Thoracic aorta (tissue), 2 donors: ENCODE measurements around the gene ARG1. TPM values are rescaled to one million over a fixed set of nuclear protein-coding genes. Genes with fewer than 3 reads are reported as not detected.

ENCODE experiments used
- ATAC-seq: fragments of 150-250 bp; one replicate; pipeline ENCODE4 v1.8.0; 2017; ENCODE audit warnings: low read depth; ENCODE audit not compliant: insufficient number of reproducible peaks, low FRiP score
- DNase-seq: peaks from one replicate; pipeline ENCODE4 v3.0.0-alpha.2; 2020; ENCODE audit warnings: low spot score
- H3K27ac ChIP-seq, 2 donors: fragments of 200-600 bp; sonication (generic); 1 replicate in 1 of 2; 2 replicates in 1 of 2; pipeline ENCODE4 v1.5.1; 2016; ENCODE audit warnings: mild to moderate bottlenecking in 2 of 2, moderate library complexity in 2 of 2
- H3K27me3 ChIP-seq: fragments of 200-600 bp; sonication (generic); replicated peaks from 2 replicates; pipeline ENCODE4 v1.6.0; 2016; ENCODE audit warnings: mild to moderate bottlenecking; ENCODE audit not compliant: insufficient read depth
- H3K36me3 ChIP-seq: fragments of 200-600 bp; sonication (generic); one replicate; pipeline ENCODE4 v1.5.1; 2016
- H3K4me1 ChIP-seq, 2 donors: fragments of 200-600 bp; sonication (generic); 1 replicate in 1 of 2; 2 replicates in 1 of 2; pipeline versions ENCODE4 v1.5.1 to v1.6.0; 2016; ENCODE audit warnings: low read depth in 2 of 2, mild to moderate bottlenecking in 1 of 2; ENCODE audit not compliant: control insufficient read depth in 1 of 2
- H3K4me3 ChIP-seq: fragments of 200-600 bp; sonication (generic); 2 replicates; pipeline ENCODE4 v1.5.1; 2016; ENCODE audit warnings: mild to moderate bottlenecking
- H3K9me3 ChIP-seq: fragments of 200-600 bp; sonication (generic); 2 replicates; pipeline ENCODE4 v1.5.1; 2016
- CTCF ChIP-seq: fragments of 200-600 bp; sonication (generic); IDR thresholded peaks from one replicate; pipeline ENCODE4 v1.5.1; 2019; ENCODE audit warnings: antibody characterized with exemption
- total RNA-seq, 2 donors: library from RNA; depleted of rRNA; stranded (reverse); fragments of >200 nt; gene quantifications; one replicate each; pipeline versions ENCODE4 v1.1.0 to v1.2.3, GENCODE V29; 2016

Gene ARG1
- total RNA-seq, 2 donors from 2014 or later, result 1.1 TPM; not detected in 1

DNA sequence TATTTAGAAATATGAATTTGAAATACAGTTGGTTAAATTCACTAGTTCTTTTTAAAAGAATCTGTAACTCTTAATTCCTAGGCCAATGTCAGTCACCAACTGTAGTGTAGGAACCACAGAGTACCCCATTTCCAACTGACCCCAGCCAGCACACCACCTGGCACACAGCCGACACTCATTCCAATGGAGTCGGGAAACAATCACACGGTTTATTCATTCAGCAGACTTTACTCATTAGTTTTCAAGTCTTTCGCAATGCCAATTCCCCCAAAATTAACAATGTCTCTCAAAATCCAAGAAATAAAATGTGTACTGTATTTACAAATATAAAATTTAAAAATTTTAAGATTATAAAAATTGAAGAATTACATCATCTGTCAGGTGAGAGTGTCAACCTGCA is 13.5 kb downstream of the ARG1 start:
- Histone ChIP-seq H3K36me3 (peaks cover 48% of the 10 kb centered on the region), H3K27me3 (no peaks in the 10 kb centered on the region), H3K9me3 (no peaks in the 10 kb centered on the region), H3K27ac (no peak overlapping the region), H3K4me1 (no peaks in the 10 kb centered on the region), H3K4me3 (no peak overlapping the region)
- ATAC-seq (no peak), DNase-seq (no peak)
- TF ChIP-seq CTCF, result no peak

DNA sequence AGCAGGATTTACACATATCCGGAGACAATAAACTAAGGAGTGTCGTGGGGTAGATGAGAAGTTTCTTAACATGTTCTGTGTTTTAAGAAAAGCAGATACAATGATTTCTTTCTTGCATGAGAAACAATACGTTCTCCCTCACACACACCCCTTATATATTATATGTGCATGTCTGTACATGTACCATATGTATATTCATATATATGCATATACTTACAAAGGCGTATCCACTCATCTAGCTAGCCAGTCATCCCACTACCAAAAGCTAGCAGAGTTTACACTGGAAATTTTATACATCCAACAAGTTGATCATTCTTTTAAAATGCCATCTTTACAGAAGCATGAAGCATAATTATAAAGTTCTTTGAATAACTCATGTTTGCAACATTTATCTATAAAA is 14.9 kb downstream of the ARG1 start:
- Histone ChIP-seq H3K36me3 (peaks cover 48% of the 10 kb centered on the region), H3K9me3 (no peaks in the 10 kb centered on the region), H3K4me1 (no peaks in the 10 kb centered on the region), H3K4me3 (no peak overlapping the region), H3K27ac (no peak overlapping the region), H3K27me3 (no peaks in the 10 kb centered on the region)
- ATAC-seq (no peak), DNase-seq (no peak)
- no peak for TF ChIP-seq CTCF

- Histone ChIP-seq H3K4me1 (no peaks in the 10 kb centered on the region), H3K27me3 (no peaks in the 10 kb centered on the region), H3K9me3 (no peaks in the 10 kb centered on the region), H3K27ac (no peak overlapping the region), H3K36me3 (peaks cover 46% of the 10 kb centered on the region), H3K4me3 (no peak overlapping the region)
- ATAC-seq (no peak), DNase-seq (no peak)
- no peak for TF ChIP-seq CTCF
Measured at GRCh38 chr6:131588643-131589042, 15.6 kb downstream of the ARG1 start.

GRCh38 chr6:131592935-131593334 is 19.9 kb downstream of the ARG1 start:
- ATAC-seq, result no peak
- H3K27ac ChIP-seq, result no peak overlapping the region
- H3K4me3 ChIP-seq, result no peak overlapping the region
- H3K27me3 ChIP-seq, result no peaks in the 10 kb centered on the region
- TF ChIP-seq CTCF, result no peak
- DNase-seq, result no peak
- H3K36me3 ChIP-seq, result peaks cover 51% of the 10 kb centered on the region
- H3K4me1 ChIP-seq, result no peaks in the 10 kb centered on the region
- H3K9me3 ChIP-seq, result no peaks in the 10 kb centered on the region

DNA sequence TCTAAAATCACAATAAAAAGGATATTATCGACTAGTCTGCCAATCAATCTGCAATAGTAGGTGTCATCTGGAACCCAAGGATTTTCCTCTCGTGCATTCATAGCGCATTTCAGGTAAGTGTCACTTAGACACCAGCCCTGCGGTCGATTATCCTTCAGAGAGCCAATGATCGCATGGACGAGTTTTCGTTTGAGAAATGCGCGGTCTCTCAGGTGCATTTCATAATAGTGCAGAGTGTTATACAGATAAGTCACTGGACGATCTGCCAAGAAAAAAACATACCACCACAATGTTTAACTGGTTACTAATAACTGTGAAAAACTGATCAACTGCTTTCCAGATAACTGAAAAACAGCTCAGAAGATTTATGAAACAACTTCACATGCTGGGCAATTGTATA is 21.0 kb downstream of the ARG1 start:
- H3K4me1 ChIP-seq, result no peaks in the 10 kb centered on the region
- no peak overlapping the region for H3K4me3 ChIP-seq
- peaks cover 52% of the 10 kb centered on the region for H3K36me3 ChIP-seq
- H3K27me3 ChIP-seq, result no peaks in the 10 kb centered on the region
- no peak overlapping the region for H3K27ac ChIP-seq
- DNase-seq, result no peak
- no peaks in the 10 kb centered on the region for H3K9me3 ChIP-seq
- no peak for TF ChIP-seq CTCF
- ATAC-seq, result no peak
